ENCODE results near the gene CACNA2D1. TPM values are rescaled to one million over a fixed set of nuclear protein-coding genes. Genes with fewer than 3 reads are reported as not detected.

CACNA2D1 gene
- total RNA-seq (10 to 100 TPM; 11.5 to 33.4 TPM), polyA plus RNA-seq (1 to 10 TPM; 1.1 to 1.5 TPM)
- long read RNA-seq, donor 1, result 0 reads
- long read RNA-seq, donor 2, result 0 reads
- long read RNA-seq, donor 3, result 0 reads
- long read RNA-seq, donor 4, result 0 reads
- long read RNA-seq, donor 5, result 0 reads

GRCh38 chr7:82443547-82444219, at the start of gene CACNA2D1:
Gene CACNA2D1, minus strand, starts transcription at chr7:82443777.
- H3K36me3 ChIP-seq (ENCODE audit: control insufficient read depth in 4 of 4, insufficient read depth in 4 of 4, low read length in 4 of 4), result no peaks in the 10 kb centered on the region
- peak within 1 kb of the TSS; percentile 74 to 99 for H3K27ac ChIP-seq (ENCODE audit: low read depth in 1 of 2, low read length in 1 of 2)
- H3K27me3 ChIP-seq (ENCODE audit: control insufficient read depth in 3 of 3, insufficient read depth in 3 of 3, low read length in 2 of 3), result peaks cover 0 to 11% (median 3%) of the 10 kb centered on the region in 3 donors
- no peaks in the 10 kb centered on the region for H3K9me3 ChIP-seq (ENCODE audit: control insufficient read depth in 4 of 4, insufficient read depth in 3 of 4, low read length in 3 of 4)
- no peak for TF ChIP-seq CTCF (IDR thresholded peaks at IDR 0.05; ENCODE audit: control extremely low read depth, extremely low read depth)
- peaks cover 0 to 29% (median 0%) of the 10 kb centered on the region in 5 donors for H3K4me1 ChIP-seq (ENCODE audit: control insufficient read depth in 5 of 5, insufficient read depth in 5 of 5, low read length in 5 of 5)
- peak within 1 kb of the TSS; percentile 31 to 88 for H3K9ac ChIP-seq (ENCODE audit: insufficient read depth in 1 of 2, low read length in 2 of 2)
- ATAC-seq (ENCODE audit: insufficient read depth, low FRiP score) (peak; percentile 84), DNase-seq (peak; percentile 92 to 96 (median 95))
- H3K4me3 ChIP-seq, result peak within 1 kb of the TSS; percentile 63
- WGBS, 2 donors, result 0 to 1% methylated on average over 58 to 82 of the region's 82 CpGs

GRCh38 chr7:82481499-82482097, 38.0 kb upstream of the CACNA2D1 start:
- no peaks in the 10 kb centered on the region for H3K27me3 ChIP-seq (ENCODE audit: control insufficient read depth in 3 of 3, insufficient read depth in 3 of 3, low read length in 2 of 3)
- peak; percentile 4 for TF ChIP-seq CTCF (IDR thresholded peaks at IDR 0.05; ENCODE audit: control extremely low read depth, extremely low read depth)
- DNase-seq (peak in 2 of 3 donors; percentile 40 to 44), ATAC-seq (ENCODE audit: insufficient read depth, low FRiP score) (no peak)
- WGBS, 2 donors, result 89 to 92% methylated on average over 3 of the region's 3 CpGs
- no peaks in the 10 kb centered on the region for H3K9me3 ChIP-seq (ENCODE audit: control insufficient read depth in 4 of 4, insufficient read depth in 3 of 4, low read length in 3 of 4)
- peaks cover 0 to 5% (median 0%) of the 10 kb centered on the region in 5 donors for H3K4me1 ChIP-seq (ENCODE audit: control insufficient read depth in 5 of 5, insufficient read depth in 5 of 5, low read length in 5 of 5)
- no peak overlapping the region for H3K9ac ChIP-seq (ENCODE audit: insufficient read depth in 1 of 2, low read length in 2 of 2)
- H3K27ac ChIP-seq (ENCODE audit: low read depth in 1 of 2, low read length in 1 of 2), result no peak overlapping the region
- H3K4me3 ChIP-seq, result no peak overlapping the region
- no peaks in the 10 kb centered on the region for H3K36me3 ChIP-seq (ENCODE audit: control insufficient read depth in 4 of 4, insufficient read depth in 4 of 4, low read length in 4 of 4)

- DNase-seq (peak in 2 of 3 donors; percentile 26 to 38), ATAC-seq (ENCODE audit: insufficient read depth, low FRiP score) (no peak)
- Histone ChIP-seq H3K27me3 (ENCODE audit: control insufficient read depth in 3 of 3, insufficient read depth in 3 of 3, low read length in 2 of 3) (no peaks in the 10 kb centered on the region), H3K9ac (ENCODE audit: insufficient read depth in 1 of 2, low read length in 2 of 2) (no peak overlapping the region), H3K4me1 (ENCODE audit: control insufficient read depth in 5 of 5, insufficient read depth in 5 of 5, low read length in 5 of 5) (peaks cover 0 to 5% (median 0%) of the 10 kb centered on the region in 5 donors), H3K9me3 (ENCODE audit: control insufficient read depth in 4 of 4, insufficient read depth in 3 of 4, low read length in 3 of 4) (no peaks in the 10 kb centered on the region), H3K27ac (ENCODE audit: low read depth in 1 of 2, low read length in 1 of 2) (no peak overlapping the region), H3K36me3 (ENCODE audit: control insufficient read depth in 4 of 4, insufficient read depth in 4 of 4, low read length in 4 of 4) (no peaks in the 10 kb centered on the region), H3K4me3 (no peak overlapping the region)
- whole genome bisulfite sequencing, 2 donors, result 42 to 59% methylated on average over 2 of the region's 2 CpGs
- no peak for TF ChIP-seq CTCF (IDR thresholded peaks at IDR 0.05; ENCODE audit: control extremely low read depth, extremely low read depth)
Observed at GRCh38 chr7:82477733-82478515, 34.3 kb upstream of the CACNA2D1 start.

Measured in lung (tissue), 16 donors.